Memory B cell (primary cell): ENCODE results near the gene GLP1R.

Experiments used
- ATAC-seq: fragments of 150-1000 bp; cut with Tn5 transposase; 2 replicates; pipeline ENCODE4 v1.10.0; 2021; ENCODE audit warnings: low read depth, mild to moderate bottlenecking, moderate library complexity
- DNase-seq, 2 donors: peaks; one replicate each; pipeline ENCODE4 v3.0.0; 2022; ENCODE audit warnings: low spot score in 2 of 2
- H3K27ac Mint-ChIP-seq: one replicate; pipeline ENCODE4 v1.8.0; 2022; ENCODE audit warnings: mild to moderate bottlenecking, moderate library complexity, mixed read lengths
- H3K27me3 Mint-ChIP-seq: one replicate; pipeline ENCODE4 v1.8.0; 2022; ENCODE audit warnings: mixed read lengths
- H3K36me3 Mint-ChIP-seq: one replicate; pipeline ENCODE4 v1.8.0; 2022; ENCODE audit warnings: mild to moderate bottlenecking, mixed read lengths
- H3K4me1 Mint-ChIP-seq: one replicate; pipeline ENCODE4 v1.8.0; 2022; ENCODE audit warnings: mixed read lengths
- H3K4me3 Mint-ChIP-seq: one replicate; pipeline ENCODE4 v1.8.0; 2022; ENCODE audit warnings: mild to moderate bottlenecking, moderate library complexity, mixed read lengths
- H3K9me3 Mint-ChIP-seq: one replicate; pipeline ENCODE4 v1.8.0; 2022; ENCODE audit warnings: mixed read lengths

GLP1R gene

GRCh38 chr6:39026175-39026574, 22.4 kb upstream of the GLP1R start:
- Mint-ChIP-seq H3K27ac (no peak overlapping the region), H3K9me3 (no peaks in the 10 kb centered on the region)

GRCh38 chr6:39029156-39030011, 19.2 kb upstream of the GLP1R start:
- Mint-ChIP-seq H3K4me3 (no peak overlapping the region), H3K9me3 (no peaks in the 10 kb centered on the region), H3K27ac (no peak overlapping the region), H3K4me1 (no peaks in the 10 kb centered on the region), H3K36me3 (no peaks in the 10 kb centered on the region), H3K27me3 (peaks cover 12% of the 10 kb centered on the region)
- no peak for DNase-seq
- ATAC-seq: peak; percentile 26

More at GRCh38 chr6:39026175-39026574, 22.4 kb upstream of the GLP1R start:
- H3K4me3 Mint-ChIP-seq: no peak overlapping the region
- peaks cover 6% of the 10 kb centered on the region for H3K27me3 Mint-ChIP-seq
- no peak for DNase-seq
- H3K4me1 Mint-ChIP-seq: no peaks in the 10 kb centered on the region
- H3K36me3 Mint-ChIP-seq: no peaks in the 10 kb centered on the region
- ATAC-seq: no peak

- Mint-ChIP-seq H3K4me3 (no peak overlapping the region), H3K27me3 (peaks cover 14% of the 10 kb centered on the region), H3K27ac (no peak overlapping the region), H3K9me3 (no peaks in the 10 kb centered on the region), H3K36me3 (no peaks in the 10 kb centered on the region), H3K4me1 (peaks cover 3% of the 10 kb centered on the region)
- no peak for DNase-seq
- no peak for ATAC-seq
Measured at GRCh38 chr6:39035681-39036080, 12.9 kb upstream of the GLP1R start.

GRCh38 chr6:39037082-39037508, 11.5 kb upstream of the GLP1R start:
- Mint-ChIP-seq H3K36me3 (no peaks in the 10 kb centered on the region), H3K9me3 (no peaks in the 10 kb centered on the region), H3K4me1 (peaks cover 3% of the 10 kb centered on the region), H3K27me3 (peaks cover 14% of the 10 kb centered on the region), H3K4me3 (no peak overlapping the region), H3K27ac (no peak overlapping the region)
- DNase-seq: no peak
- ATAC-seq: no peak

- DNase-seq (no peak), ATAC-seq (no peak)
- peaks cover 3% of the 10 kb centered on the region for H3K4me1 Mint-ChIP-seq
- H3K27ac Mint-ChIP-seq: no peak overlapping the region
- H3K4me3 Mint-ChIP-seq: no peak overlapping the region
- no peaks in the 10 kb centered on the region for H3K9me3 Mint-ChIP-seq
- no peaks in the 10 kb centered on the region for H3K36me3 Mint-ChIP-seq
- peaks cover 14% of the 10 kb centered on the region for H3K27me3 Mint-ChIP-seq
Measured at GRCh38 chr6:39037707-39038106, 10.9 kb upstream of the GLP1R start.

GRCh38 chr6:39040080-39040673, 8.4 kb upstream of the GLP1R start:
- no peaks in the 10 kb centered on the region for H3K36me3 Mint-ChIP-seq
- DNase-seq (no peak), ATAC-seq (peak; percentile 15)
- peaks cover 3% of the 10 kb centered on the region for H3K4me1 Mint-ChIP-seq
- H3K4me3 Mint-ChIP-seq: no peak overlapping the region
- H3K9me3 Mint-ChIP-seq: no peaks in the 10 kb centered on the region
- H3K27me3 Mint-ChIP-seq: peaks cover 8% of the 10 kb centered on the region
- no peak overlapping the region for H3K27ac Mint-ChIP-seq

GRCh38 chr6:39041072-39041471, 7.5 kb upstream of the GLP1R start:
- Mint-ChIP-seq H3K4me1 (peaks cover 3% of the 10 kb centered on the region), H3K9me3 (no peaks in the 10 kb centered on the region), H3K27ac (no peak overlapping the region), H3K36me3 (no peaks in the 10 kb centered on the region), H3K4me3 (no peak overlapping the region), H3K27me3 (peaks cover 8% of the 10 kb centered on the region)
- ATAC-seq: peak; percentile 42
- no peak for DNase-seq

- Mint-ChIP-seq H3K9me3 (no peaks in the 10 kb centered on the region), H3K4me3 (no peak overlapping the region), H3K4me1 (no peaks in the 10 kb centered on the region), H3K36me3 (no peaks in the 10 kb centered on the region), H3K27ac (no peak overlapping the region), H3K27me3 (peaks cover 7% of the 10 kb centered on the region)
- ATAC-seq (no peak), DNase-seq (no peak)
Measured at GRCh38 chr6:39043776-39044175, 4.8 kb upstream of the GLP1R start.

- Mint-ChIP-seq H3K9me3 (no peaks in the 10 kb centered on the region), H3K36me3 (no peaks in the 10 kb centered on the region), H3K27me3 (peaks cover 6% of the 10 kb centered on the region), H3K4me1 (peaks cover 2% of the 10 kb centered on the region), H3K4me3 (no peak overlapping the region), H3K27ac (no peak overlapping the region)
- DNase-seq (no peak), ATAC-seq (no peak)
Measured at GRCh38 chr6:39044181-39044580, 4.4 kb upstream of the GLP1R start.

GRCh38 chr6:39047434-39048327, 900 bp upstream of the GLP1R start:
- Mint-ChIP-seq H3K27ac (no peak overlapping the region), H3K27me3 (peaks cover 17% of the 10 kb centered on the region), H3K9me3 (no peaks in the 10 kb centered on the region), H3K4me3 (peak overlapping the region; percentile 1), H3K36me3 (no peaks in the 10 kb centered on the region), H3K4me1 (peaks cover 5% of the 10 kb centered on the region)
- ATAC-seq (no peak), DNase-seq (no peak)

- H3K4me1 Mint-ChIP-seq: peaks cover 5% of the 10 kb centered on the region
- H3K4me3 Mint-ChIP-seq: peak overlapping the region; percentile 70
Measured at GRCh38 chr6:39049575-39050283, 1.1 kb downstream of the GLP1R start.

GRCh38 chr6:39050453-39051112, 2.0 kb downstream of the GLP1R start:
- H3K4me3 Mint-ChIP-seq: no peak overlapping the region
- H3K4me1 Mint-ChIP-seq: peaks cover 5% of the 10 kb centered on the region
- H3K27me3 Mint-ChIP-seq: peaks cover 31% of the 10 kb centered on the region
- ATAC-seq: no peak
- H3K9me3 Mint-ChIP-seq: no peaks in the 10 kb centered on the region
- H3K27ac Mint-ChIP-seq: no peak overlapping the region
- no peak for DNase-seq
- H3K36me3 Mint-ChIP-seq: no peaks in the 10 kb centered on the region

More at GRCh38 chr6:39049575-39050283, 1.1 kb downstream of the GLP1R start:
- DNase-seq: no peak
- Mint-ChIP-seq H3K27me3 (peaks cover 31% of the 10 kb centered on the region), H3K27ac (no peak overlapping the region), H3K36me3 (no peaks in the 10 kb centered on the region), H3K9me3 (no peaks in the 10 kb centered on the region)
- ATAC-seq: no peak
